Sigmoid colon (tissue), 7 donors: ENCODE measurements around the gene WDR33. TPM values are rescaled to one million over a fixed set of nuclear protein-coding genes. Genes with fewer than 3 reads are reported as not detected.

Source experiments
- DNase-seq: peaks from one replicate; pipeline ENCODE4 v3.0.0-alpha.2; 2019
- H3K27ac ChIP-seq, 4 donors: fragments of 200-600 bp; sonication (generic); one replicate each; pipeline ENCODE4 v1.5.1; 2016 to 2019; ENCODE audit warnings: mild to moderate bottlenecking in 1 of 4
- H3K27me3 ChIP-seq, 3 donors: fragments of 200-600 bp; sonication (generic); one replicate each; pipeline ENCODE4 v1.5.1; 2019; ENCODE audit warnings: mild to moderate bottlenecking in 1 of 3
- H3K36me3 ChIP-seq, 4 donors: fragments of 200-600 bp; sonication (generic); one replicate each; pipeline ENCODE4 v1.5.1; 2016 to 2019
- H3K4me1 ChIP-seq, 4 donors: fragments of 200-600 bp; sonication (generic); one replicate each; pipeline ENCODE4 v1.5.1; 2017 to 2019
- H3K4me3 ChIP-seq, 4 donors: fragments of 200-600 bp; sonication (generic); one replicate each; pipeline ENCODE4 v1.5.1; 2017 to 2019; ENCODE audit warnings: mild to moderate bottlenecking in 2 of 4, moderate library complexity in 1 of 4
- H3K9me3 ChIP-seq, 4 donors: fragments of 200-600 bp in 3 of 4; sonication (generic) in 3 of 4; one replicate each; pipeline versions ENCODE4 v1.5.1 to v1.6.1; 2013 to 2019
- EP300 ChIP-seq, 4 donors: sonication (generic); formaldehyde crosslinking; IDR thresholded peaks; one replicate each; pipeline ENCODE4 v1.6.1; 2017; ENCODE audit warnings: antibody characterized with exemption in 4 of 4
- POLR2A ChIP-seq, 2 donors: fragments of 450-650 bp; IDR thresholded peaks; one replicate each; pipeline ENCODE4 v1.6.1; 2016; ENCODE audit warnings: antibody characterized with exemption in 2 of 2, mild to moderate bottlenecking in 2 of 2, moderate library complexity in 2 of 2
- POLR2AphosphoS5 ChIP-seq, 4 donors: sonication (generic); formaldehyde crosslinking; IDR thresholded peaks; one replicate each; pipeline ENCODE4 v1.6.1; 2017; ENCODE audit warnings: antibody characterized with exemption in 4 of 4
- WGBS, 2 donors: extraction: QIAGEN DNeasy Blood & Tissue Kit; methylation state at CpG; one replicate each; pipeline ENCODE4 v1.1.7; 2013; 5-methylcytosine and 5-hydroxymethylcytosine counted together
- intact Hi-C: fragments of 100-400 bp; cut with DNase I; formaldehyde crosslinking; loops from one replicate; pipeline ENCODE4 v1.15.1; 2023
- polyA plus RNA-seq, 3 donors: library from polyadenylated mRNA; stranded (reverse); fragments of 200-250 nt; gene quantifications; one replicate each; pipeline ENCODE4 v1.2.3, GENCODE V29; 2013
- total RNA-seq, 4 donors: library from RNA; depleted of rRNA; stranded (reverse); fragments of >200 nt; gene quantifications; one replicate each; pipeline ENCODE4 v1.1.0, GENCODE V29; 2016
- TF ChIP-seq, protein P1 (sequence below), 4 experiments: fragments of 450-650 bp in 3 of 4; fragments of 200-600 bp in 1 of 4; IDR thresholded peaks; one replicate each; pipeline ENCODE4 v1.5.1; 2016 to 2019; ENCODE audit warnings: antibody characterized with exemption in 4 of 4, mild to moderate bottlenecking in 3 of 4, moderate library complexity in 2 of 4
- donor health status: healthy with polysubstance abuse.
- donor health status: Bipolar disorder and iron deficiency.
- donor health status: healthy.

WDR33 gene
- total and polyA plus RNA-seq, 7 donors: 8.3 to 45.2 (median 37.8) TPM

DNA sequence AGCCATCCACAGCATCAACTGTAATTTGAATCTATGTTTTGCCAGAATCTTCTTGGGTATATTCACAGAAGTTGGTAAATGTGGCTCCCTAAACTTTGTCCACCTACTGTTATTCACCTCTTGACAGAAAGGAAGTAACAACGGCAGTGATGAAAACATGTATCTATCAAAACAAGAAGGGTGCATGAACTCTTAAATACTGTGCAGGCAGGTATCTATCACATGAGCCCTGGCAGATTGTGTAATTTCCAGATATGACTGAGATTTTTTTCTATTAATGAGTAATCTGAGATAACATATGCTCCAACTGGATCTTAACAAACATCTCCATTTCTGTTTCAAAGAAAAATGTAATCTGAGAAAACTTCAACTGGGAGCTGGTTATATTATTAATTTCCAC lies 73.1 kb downstream of the WDR33 start:
- Histone ChIP-seq H3K27ac (no peak overlapping the region), H3K27me3 (no peaks in the 10 kb centered on the region), H3K9me3 (no peaks in the 10 kb centered on the region), H3K4me3 (no peak overlapping the region), H3K36me3 (peaks cover 0 to 4% (median 1%) of the 10 kb centered on the region in 4 donors), H3K4me1 (peaks cover 0 to 22% (median 18%) of the 10 kb centered on the region in 4 donors)
- intact Hi-C loops: no loop called here
- 47 to 77% methylated on average over 1 of the region's 1 CpG for whole genome bisulfite sequencing, 2 donors
- no peak for DNase-seq
- TF ChIP-seq EP300 (IDR thresholded peaks at IDR 0.05) (no peak), POLR2A (IDR thresholded peaks at IDR 0.05) (no peak), POLR2AphosphoS5 (IDR thresholded peaks at IDR 0.05) (no peak)
- TF ChIP-seq, protein P1, sequence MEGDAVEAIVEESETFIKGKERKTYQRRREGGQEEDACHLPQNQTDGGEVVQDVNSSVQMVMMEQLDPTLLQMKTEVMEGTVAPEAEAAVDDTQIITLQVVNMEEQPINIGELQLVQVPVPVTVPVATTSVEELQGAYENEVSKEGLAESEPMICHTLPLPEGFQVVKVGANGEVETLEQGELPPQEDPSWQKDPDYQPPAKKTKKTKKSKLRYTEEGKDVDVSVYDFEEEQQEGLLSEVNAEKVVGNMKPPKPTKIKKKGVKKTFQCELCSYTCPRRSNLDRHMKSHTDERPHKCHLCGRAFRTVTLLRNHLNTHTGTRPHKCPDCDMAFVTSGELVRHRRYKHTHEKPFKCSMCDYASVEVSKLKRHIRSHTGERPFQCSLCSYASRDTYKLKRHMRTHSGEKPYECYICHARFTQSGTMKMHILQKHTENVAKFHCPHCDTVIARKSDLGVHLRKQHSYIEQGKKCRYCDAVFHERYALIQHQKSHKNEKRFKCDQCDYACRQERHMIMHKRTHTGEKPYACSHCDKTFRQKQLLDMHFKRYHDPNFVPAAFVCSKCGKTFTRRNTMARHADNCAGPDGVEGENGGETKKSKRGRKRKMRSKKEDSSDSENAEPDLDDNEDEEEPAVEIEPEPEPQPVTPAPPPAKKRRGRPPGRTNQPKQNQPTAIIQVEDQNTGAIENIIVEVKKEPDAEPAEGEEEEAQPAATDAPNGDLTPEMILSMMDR (IDR thresholded peaks at IDR 0.05): no peak

DNA sequence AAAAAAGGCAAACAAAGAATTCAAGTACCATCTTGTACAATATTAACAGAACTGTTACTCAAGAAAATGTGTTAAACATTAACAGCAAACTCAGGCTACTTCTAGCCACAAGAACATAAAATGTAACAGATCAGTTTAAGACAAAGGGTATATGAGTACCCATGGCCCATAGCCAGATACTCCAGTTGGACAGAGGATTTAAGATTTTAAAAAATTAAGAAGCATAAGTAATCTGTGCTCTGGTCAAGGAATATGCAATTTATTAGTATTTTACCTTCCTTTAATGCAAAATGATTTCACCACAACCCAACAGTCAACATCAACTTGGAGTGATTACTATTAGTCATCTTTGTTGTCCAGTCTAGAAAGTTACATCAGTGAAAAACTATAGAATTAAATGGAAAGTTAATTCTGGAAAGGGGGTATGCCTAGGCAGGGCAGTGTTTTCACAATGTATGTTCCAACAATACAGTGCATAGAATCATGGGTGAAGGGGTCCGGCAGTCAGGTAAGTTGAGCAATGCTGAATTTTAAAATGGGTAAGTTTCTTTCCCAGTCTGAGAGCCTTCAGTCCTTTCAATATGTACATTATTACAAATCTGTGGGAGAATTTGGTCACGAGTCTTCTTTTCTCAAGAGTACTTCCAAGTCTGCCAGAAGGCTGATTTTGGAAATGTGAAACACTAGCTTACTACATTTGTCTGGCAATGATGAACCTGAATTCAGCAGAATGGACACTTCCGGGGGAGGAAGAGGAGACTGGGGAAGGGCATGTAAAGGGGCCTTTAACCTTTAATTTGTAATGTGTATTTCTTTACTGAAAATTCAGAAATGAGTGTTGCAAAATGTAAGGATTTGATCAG lies 75.2 kb downstream of the WDR33 start:
- Histone ChIP-seq H3K9me3 (no peaks in the 10 kb centered on the region), H3K27ac (no peak overlapping the region), H3K4me3 (no peak overlapping the region), H3K36me3 (peaks cover 0 to 4% (median 1%) of the 10 kb centered on the region in 4 donors), H3K4me1 (peaks cover 0 to 22% (median 18%) of the 10 kb centered on the region in 4 donors), H3K27me3 (no peaks in the 10 kb centered on the region)
- TF ChIP-seq POLR2A (IDR thresholded peaks at IDR 0.05): no peak
- no peak for TF ChIP-seq POLR2AphosphoS5 (IDR thresholded peaks at IDR 0.05)
- TF ChIP-seq, protein P1 (IDR thresholded peaks at IDR 0.05): no peak
- TF ChIP-seq EP300 (IDR thresholded peaks at IDR 0.05): no peak
- 75 to 92% methylated on average over 3 of the region's 3 CpGs for WGBS, 2 donors
- DNase-seq: no peak
- intact Hi-C loops: no loop called here

DNA sequence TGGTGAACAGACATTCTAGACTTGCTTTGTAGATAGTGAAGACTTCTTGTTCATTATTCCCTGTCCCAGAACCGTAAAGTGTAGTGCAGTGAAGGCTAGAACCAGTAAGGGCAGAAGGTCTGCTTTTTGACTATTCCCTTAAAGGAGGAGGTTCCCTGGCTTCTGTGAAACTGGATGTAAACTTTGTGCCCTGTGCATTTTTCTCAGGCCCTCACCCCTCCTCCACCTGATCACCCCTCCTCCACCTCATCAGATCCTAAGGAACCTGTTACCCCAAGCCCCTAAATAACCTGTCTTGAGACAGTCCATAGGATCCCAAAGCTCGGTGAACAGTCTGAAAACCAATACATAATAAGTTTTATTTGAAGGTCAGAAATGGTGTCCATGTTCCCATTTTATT lies 75.9 kb downstream of the WDR33 start:
- Histone ChIP-seq H3K27ac (no peak overlapping the region), H3K4me1 (peaks cover 0 to 22% (median 18%) of the 10 kb centered on the region in 4 donors), H3K27me3 (no peaks in the 10 kb centered on the region), H3K9me3 (no peaks in the 10 kb centered on the region), H3K36me3 (peaks cover 0 to 4% (median 1%) of the 10 kb centered on the region in 4 donors), H3K4me3 (no peak overlapping the region)
- no peak for DNase-seq
- TF ChIP-seq, protein P1 (IDR thresholded peaks at IDR 0.05): no peak
- TF ChIP-seq POLR2A (IDR thresholded peaks at IDR 0.05): no peak
- TF ChIP-seq POLR2AphosphoS5 (IDR thresholded peaks at IDR 0.05): no peak
- no peak for TF ChIP-seq EP300 (IDR thresholded peaks at IDR 0.05)
- 29 to 74% methylated on average over 2 of the region's 2 CpGs for WGBS, 2 donors
- intact Hi-C loops: no loop called here

DNA sequence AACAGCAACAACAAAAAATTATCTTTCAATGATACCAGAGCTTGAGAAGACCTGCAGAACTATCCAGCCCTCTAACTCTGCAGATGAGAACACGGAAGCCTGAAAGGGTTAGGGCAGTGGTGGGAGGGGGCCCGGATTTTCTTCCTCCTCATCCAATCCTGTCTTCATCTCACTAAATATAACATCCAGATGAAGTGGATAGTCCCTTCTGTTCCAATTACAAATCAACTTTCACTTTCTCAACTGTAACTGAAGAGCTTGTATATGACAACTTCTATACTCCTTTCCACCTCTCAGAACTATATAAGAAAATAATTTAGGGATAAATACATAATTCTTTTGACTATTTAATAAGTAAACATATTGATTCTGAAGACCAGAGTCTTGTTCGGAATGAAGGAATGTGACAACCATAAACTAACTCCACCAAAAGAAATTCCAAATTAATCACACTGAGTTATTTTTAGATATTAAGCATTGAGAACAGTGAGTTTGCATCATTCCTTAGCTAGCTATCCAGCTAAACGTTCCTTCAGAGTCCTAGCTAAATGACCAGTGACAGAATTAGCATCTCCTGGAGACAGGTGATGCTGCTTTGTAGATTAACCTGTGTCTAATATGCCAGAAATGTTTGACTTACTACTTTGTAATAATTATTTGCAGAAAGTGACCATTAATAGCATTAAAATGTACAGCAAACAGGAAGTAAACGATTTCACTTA lies 77.0 kb downstream of the WDR33 start:
- peak overlapping the region in 3 of 4 donors; percentile 14 to 30 (median 19) for H3K4me3 ChIP-seq
- peaks cover 0 to 4% (median 1%) of the 10 kb centered on the region in 4 donors for H3K36me3 ChIP-seq
- intact Hi-C loops: no loop called here
- H3K9me3 ChIP-seq: no peaks in the 10 kb centered on the region
- no peak for DNase-seq
- H3K27me3 ChIP-seq: no peaks in the 10 kb centered on the region
- H3K27ac ChIP-seq: peak overlapping the region; percentile 3 to 66 (median 60)
- peaks cover 0 to 22% (median 18%) of the 10 kb centered on the region in 4 donors for H3K4me1 ChIP-seq
- TF ChIP-seq EP300 (IDR thresholded peaks at IDR 0.05) (no peak), POLR2AphosphoS5 (IDR thresholded peaks at IDR 0.05) (no peak), POLR2A (IDR thresholded peaks at IDR 0.05) (no peak)
- TF ChIP-seq, protein P1 (IDR thresholded peaks at IDR 0.05): no peak
- 64 to 69% methylated on average over 5 of the region's 5 CpGs for WGBS, 2 donors
